K562 (cell line): ENCODE results near the gene PPIE. TPM values are rescaled to one million over a fixed set of nuclear protein-coding genes. Genes with fewer than 3 reads are reported as not detected.

Experiments
- ATF3 ChIP-seq, 2 experiments: fragments of 450-650 bp in 1 of 2; sonication (generic) in 1 of 2; formaldehyde crosslinking in 1 of 2; IDR thresholded peaks in 1 of 2; conservative IDR thresholded peaks in 1 of 2; 2 replicates each; pipeline versions ENCODE4 v1.6.1 to v1.8.1; 2016 to 2023; ENCODE audit warnings: mild to moderate bottlenecking in 2 of 2, moderate library complexity in 2 of 2, inconsistent platforms in 1 of 2, missing genetic modification reagents in 1 of 2
- DACH1 ChIP-seq: fragments of 450-650 bp; IDR thresholded peaks from 2 replicates; pipeline ENCODE4 v1.6.1; 2018; ENCODE audit not compliant: partially characterized antibody
- MNT ChIP-seq, 2 experiments: fragments of 450-650 bp; conservative IDR thresholded peaks; 2 replicates each; pipeline ENCODE4 v1.6.1; 2017; ENCODE audit warnings: mild to moderate bottlenecking in 2 of 2, moderate library complexity in 2 of 2
- ZNF609 ChIP-seq: sonication (generic); formaldehyde crosslinking; IDR thresholded peaks from 2 replicates; pipeline ENCODE4 v1.8.1; 2023; ENCODE audit warnings: missing genetic modification reagents, mild to moderate bottlenecking, borderline replicate concordance
- ZNF707 ChIP-seq: fragments of 250-450 bp; sonication (Bioruptor Pico); conservative IDR thresholded peaks from 2 replicates; pipeline ENCODE4 v1.8.0; 2022; ENCODE audit warnings: inconsistent platforms, mild to moderate bottlenecking, moderate library complexity
- ZNF75A ChIP-seq: fragments of 450-650 bp; formaldehyde crosslinking; IDR thresholded peaks from 2 replicates; pipeline ENCODE4 v1.4.0; 2020; ENCODE audit warnings: mild to moderate bottlenecking
- polyA plus RNA-seq, 8 experiments: library from polyadenylated mRNA; depleted of rRNA in 4 of 8; stranded (reverse) in 5 of 8; unstranded in 3 of 8; fragments of >200 nt; fragmentation: Nextera tagmentation in 2 of 8; fragmentation: Illumina TruSeq in 1 of 8; extraction: Ambion mirVana in 2 of 8; extraction: Trizol in 1 of 8; gene quantifications; 2 replicates each; pipeline versions ENCODE4 v1.2.1 to v1.2.3, GENCODE V29; 2011 to 2014; ENCODE audit warnings: inconsistent platforms in 1 of 8, missing spikeins in 1 of 8
- total RNA-seq, 7 experiments: library from RNA; depleted of rRNA in 6 of 7; stranded (reverse); fragments of >200 nt in 6 of 7; fragmentation: Illumina TruSeq in 2 of 7; extraction: Trizol in 2 of 7; gene quantifications; 2 replicates each; pipeline versions ENCODE4 v1.2.1 to v1.2.3, GENCODE V29; 2011 to 2021; ENCODE audit warnings: low replicate concordance in 1 of 7

PPIE gene
- total and polyA plus RNA-seq, 9 of the 15 experiments (the other 6 are each of a cell fraction or from before 2014, with no cell fraction given): 75.4 to 444 (median 131) TPM

- TF ChIP-seq ATF3 (IDR thresholded peaks at IDR 0.05) (no peak), ATF3 (CRISPR knock-in tag; conservative IDR thresholded peaks at IDR 0.05) (no peak), MNT (conservative IDR thresholded peaks at IDR 0.05) (no peak), ZNF75A (CRISPR knock-in tag) (no peak), ZNF609 (CRISPR knock-in tag) (no peak), DACH1 (no peak), ZNF707 (CRISPR knock-in tag) (no peak)
- TF ChIP-seq, all 486 proteins: peak for 0
These were observed 20.1 kb downstream of the PPIE start (continued) for GRCh38 chr1:39758556-39759435.
